PC-3 (cell line): Measurements from ENCODE around the gene ATP5PD. TPM values are rescaled to one million over a fixed set of nuclear protein-coding genes. Genes with fewer than 3 reads are reported as not detected.

Source experiments
- total RNA-seq: library from RNA; depleted of rRNA; stranded (reverse); fragments of >200 nt; gene quantifications from 2 replicates; pipeline ENCODE4 v1.2.3, GENCODE V29; 2014; rRNA removed

The ATP5PD gene
- total RNA-seq, 1 experiment from 2014 or later: 361 TPM

Other genes with a start within 250 kb of the ATP5PD start
- gene GRIN2C, start 187.1 kb downstream of the ATP5PD start, total RNA-seq: 0.04 TPM in 1 of 2 replicates, not detected in the other
- 28.1 and 44.5 TPM in 2 replicates for gene FDXR, start 174.0 kb downstream of the ATP5PD start, total RNA-seq
- gene FADS6, start 153.3 kb downstream of the ATP5PD start, total RNA-seq: not detected in 2 replicates
- gene USH1G, start 123.7 kb downstream of the ATP5PD start, total RNA-seq: 0.04 TPM in 1 of 2 replicates, not detected in the other
- not detected in 2 replicates for gene OTOP2, start 122.7 kb downstream of the ATP5PD start, total RNA-seq
- gene OTOP3, start 111.1 kb downstream of the ATP5PD start, total RNA-seq: not detected in 2 replicates
- 40.6 and 51.0 TPM in 2 replicates for gene HID1, start 74.2 kb downstream of the ATP5PD start, total RNA-seq
- gene CDR2L, start 59.3 kb downstream of the ATP5PD start, total RNA-seq: 35.8 and 50.9 TPM in 2 replicates
- 151 and 195 TPM in 2 replicates for gene MRPL58, start 34.3 kb downstream of the ATP5PD start, total RNA-seq
- gene KCTD2, start 256 bp upstream of the ATP5PD start, total RNA-seq: 23.8 and 28.0 TPM in 2 replicates
- gene SLC16A5, start 41.0 kb upstream of the ATP5PD start, total RNA-seq: 1.2 and 1.6 TPM in 2 replicates
- gene ARMC7, start 63.0 kb upstream of the ATP5PD start, total RNA-seq: 17.0 and 17.3 TPM in 2 replicates
- 116 and 131 TPM in 2 replicates for gene NT5C, start 84.8 kb upstream of the ATP5PD start, total RNA-seq
- gene JPT1, start 107.5 kb upstream of the ATP5PD start, total RNA-seq: 674 and 705 TPM in 2 replicates
- gene SUMO2, start 136.0 kb upstream of the ATP5PD start, total RNA-seq: 244 and 282 TPM in 2 replicates
- 91.5 and 95.6 TPM in 2 replicates for gene NUP85, start 158.7 kb upstream of the ATP5PD start, total RNA-seq
- gene GGA3, start 214.6 kb upstream of the ATP5PD start, total RNA-seq: 38.8 and 40.1 TPM in 2 replicates
- gene MRPS7, start 214.9 kb upstream of the ATP5PD start, total RNA-seq: 112 and 144 TPM in 2 replicates
- gene MIF4GD, start 224.3 kb upstream of the ATP5PD start, total RNA-seq: 30.8 and 42.3 TPM in 2 replicates
- gene SLC25A19, start 242.5 kb upstream of the ATP5PD start, total RNA-seq: 75.0 and 76.9 TPM in 2 replicates